Measurements from ENCODE around the gene KCNJ16. TPM values are rescaled to one million over a fixed set of nuclear protein-coding genes. Genes with fewer than 3 reads are reported as not detected.

KCNJ16 gene
- total RNA-seq, 1 experiment from 2014 or later = not detected

DNA sequence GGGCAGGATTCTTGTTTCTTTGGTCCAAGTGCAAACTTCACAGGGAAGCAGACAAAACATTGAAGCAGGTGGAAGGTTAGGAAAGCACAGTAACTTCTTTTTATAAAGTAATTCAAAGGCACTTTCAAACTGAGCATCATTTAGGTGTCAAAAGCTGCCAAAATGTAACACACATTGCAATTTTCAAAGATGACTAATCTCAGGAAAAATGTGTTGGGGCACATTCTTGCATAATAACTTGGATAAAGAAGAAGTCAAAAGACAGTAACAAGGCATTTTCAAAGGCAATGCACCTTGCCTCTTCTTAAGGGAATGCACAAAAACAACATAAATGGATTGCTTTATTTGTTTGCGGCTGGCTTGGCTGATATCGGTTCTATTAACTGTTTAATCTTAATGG lies 97.9 kb downstream of the KCNJ16 start:
- in situ Hi-C loops (cut with HindIII; ENCODE audit: low pct_unique_long_range_greater_than_20kb, low sequenced_read_pairs) = no loop called here

DNA sequence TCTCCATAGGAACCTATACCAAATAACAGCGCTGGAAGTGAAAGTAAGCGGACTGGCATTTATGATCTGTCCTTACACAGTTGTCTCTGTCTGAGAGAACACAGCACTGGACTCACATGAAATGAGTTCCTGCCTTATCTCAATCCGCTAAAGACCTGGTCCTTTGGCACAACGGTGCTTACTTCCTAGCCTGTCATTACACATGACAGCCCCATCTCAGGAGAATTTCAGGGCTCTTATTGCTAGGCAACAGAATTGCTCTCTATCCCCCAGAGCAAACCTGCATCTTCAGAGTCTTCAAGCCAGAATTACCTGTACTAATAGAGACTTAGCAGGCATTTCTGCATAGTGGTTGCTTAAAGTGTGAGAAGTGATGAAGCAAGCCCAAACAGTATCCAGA lies 98.7 kb downstream of the KCNJ16 start:
- intact Hi-C loops (cut with micrococcal nuclease; ENCODE audit: unreplicated experiment) (loop anchor here (10.0 kb wide), 1 partner anchor 381 kb away; no protein-coding TSS in a partner anchor), in situ Hi-C loops (cut with HindIII; ENCODE audit: low pct_unique_long_range_greater_than_20kb, low sequenced_read_pairs) (no loop called here)
- no peaks in the 10 kb centered on the region for H3K36me3 ChIP-seq (ENCODE audit: control insufficient read depth, insufficient read depth, low read length)
- ATAC-seq = no peak
- DNase-seq (ENCODE audit: low read depth, low spot score) = no peak
- H3K27ac ChIP-seq (ENCODE audit: low read length) = no peak overlapping the region
- no peak overlapping the region for H3K4me3 ChIP-seq (ENCODE audit: low read depth in 2 of 2, low read length in 2 of 2)
- BruUV-seq (replicated peaks) = no TSS peak
- H3K9me3 ChIP-seq (ENCODE audit: control insufficient read depth, insufficient read depth, low read depth, low read length) = no peaks in the 10 kb centered on the region
- peaks cover 22% of the 10 kb centered on the region for H3K27me3 ChIP-seq (ENCODE audit: control insufficient read depth, insufficient read depth, low read length)
- POLR2A ChIA-PET = no interaction called here
- TF ChIP-seq TCF7L2 (IDR thresholded peaks at IDR 0.05; ENCODE audit: low read depth, low read length) (no peak), SIN3A (IDR thresholded peaks at IDR 0.05; ENCODE audit: borderline replicate concordance, insufficient read depth, low read depth, low read length) (no peak), POLR2AphosphoS5 (IDR thresholded peaks at IDR 0.05; ENCODE audit: low read depth, low read length) (no peak)
- TF ChIP-seq, protein P1, sequence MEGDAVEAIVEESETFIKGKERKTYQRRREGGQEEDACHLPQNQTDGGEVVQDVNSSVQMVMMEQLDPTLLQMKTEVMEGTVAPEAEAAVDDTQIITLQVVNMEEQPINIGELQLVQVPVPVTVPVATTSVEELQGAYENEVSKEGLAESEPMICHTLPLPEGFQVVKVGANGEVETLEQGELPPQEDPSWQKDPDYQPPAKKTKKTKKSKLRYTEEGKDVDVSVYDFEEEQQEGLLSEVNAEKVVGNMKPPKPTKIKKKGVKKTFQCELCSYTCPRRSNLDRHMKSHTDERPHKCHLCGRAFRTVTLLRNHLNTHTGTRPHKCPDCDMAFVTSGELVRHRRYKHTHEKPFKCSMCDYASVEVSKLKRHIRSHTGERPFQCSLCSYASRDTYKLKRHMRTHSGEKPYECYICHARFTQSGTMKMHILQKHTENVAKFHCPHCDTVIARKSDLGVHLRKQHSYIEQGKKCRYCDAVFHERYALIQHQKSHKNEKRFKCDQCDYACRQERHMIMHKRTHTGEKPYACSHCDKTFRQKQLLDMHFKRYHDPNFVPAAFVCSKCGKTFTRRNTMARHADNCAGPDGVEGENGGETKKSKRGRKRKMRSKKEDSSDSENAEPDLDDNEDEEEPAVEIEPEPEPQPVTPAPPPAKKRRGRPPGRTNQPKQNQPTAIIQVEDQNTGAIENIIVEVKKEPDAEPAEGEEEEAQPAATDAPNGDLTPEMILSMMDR (IDR thresholded peaks at IDR 0.05) = no peak
- CTCF ChIA-PET = no interaction called here
- H3K4me1 ChIP-seq (ENCODE audit: control insufficient read depth, insufficient read depth, low read length) = peaks cover 5% of the 10 kb centered on the region; the same call in 1 of the 2 replicates

More for the DNA sequence above, 97.9 kb downstream of the KCNJ16 start:
- peaks cover 9% of the 10 kb centered on the region; the same call in 1 of the 2 replicates for H3K4me1 ChIP-seq (ENCODE audit: control insufficient read depth, insufficient read depth, low read length)
- BruUV-seq (replicated peaks) = no TSS peak
- peaks cover 22% of the 10 kb centered on the region for H3K27me3 ChIP-seq (ENCODE audit: control insufficient read depth, insufficient read depth, low read length)
- DNase-seq (ENCODE audit: low read depth, low spot score) = no peak
- TF ChIP-seq, protein P2, sequence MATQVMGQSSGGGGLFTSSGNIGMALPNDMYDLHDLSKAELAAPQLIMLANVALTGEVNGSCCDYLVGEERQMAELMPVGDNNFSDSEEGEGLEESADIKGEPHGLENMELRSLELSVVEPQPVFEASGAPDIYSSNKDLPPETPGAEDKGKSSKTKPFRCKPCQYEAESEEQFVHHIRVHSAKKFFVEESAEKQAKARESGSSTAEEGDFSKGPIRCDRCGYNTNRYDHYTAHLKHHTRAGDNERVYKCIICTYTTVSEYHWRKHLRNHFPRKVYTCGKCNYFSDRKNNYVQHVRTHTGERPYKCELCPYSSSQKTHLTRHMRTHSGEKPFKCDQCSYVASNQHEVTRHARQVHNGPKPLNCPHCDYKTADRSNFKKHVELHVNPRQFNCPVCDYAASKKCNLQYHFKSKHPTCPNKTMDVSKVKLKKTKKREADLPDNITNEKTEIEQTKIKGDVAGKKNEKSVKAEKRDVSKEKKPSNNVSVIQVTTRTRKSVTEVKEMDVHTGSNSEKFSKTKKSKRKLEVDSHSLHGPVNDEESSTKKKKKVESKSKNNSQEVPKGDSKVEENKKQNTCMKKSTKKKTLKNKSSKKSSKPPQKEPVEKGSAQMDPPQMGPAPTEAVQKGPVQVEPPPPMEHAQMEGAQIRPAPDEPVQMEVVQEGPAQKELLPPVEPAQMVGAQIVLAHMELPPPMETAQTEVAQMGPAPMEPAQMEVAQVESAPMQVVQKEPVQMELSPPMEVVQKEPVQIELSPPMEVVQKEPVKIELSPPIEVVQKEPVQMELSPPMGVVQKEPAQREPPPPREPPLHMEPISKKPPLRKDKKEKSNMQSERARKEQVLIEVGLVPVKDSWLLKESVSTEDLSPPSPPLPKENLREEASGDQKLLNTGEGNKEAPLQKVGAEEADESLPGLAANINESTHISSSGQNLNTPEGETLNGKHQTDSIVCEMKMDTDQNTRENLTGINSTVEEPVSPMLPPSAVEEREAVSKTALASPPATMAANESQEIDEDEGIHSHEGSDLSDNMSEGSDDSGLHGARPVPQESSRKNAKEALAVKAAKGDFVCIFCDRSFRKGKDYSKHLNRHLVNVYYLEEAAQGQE (IDR thresholded peaks at IDR 0.05; ENCODE audit: insufficient read depth in 1 of 2, low read depth in 2 of 2, low read length in 1 of 2) = no peak
- TF ChIP-seq SIN3A (IDR thresholded peaks at IDR 0.05; ENCODE audit: borderline replicate concordance, insufficient read depth, low read depth, low read length) (no peak), POLR2AphosphoS5 (IDR thresholded peaks at IDR 0.05; ENCODE audit: low read depth, low read length) (no peak), TCF7L2 (IDR thresholded peaks at IDR 0.05; ENCODE audit: low read depth, low read length) (no peak)
- TF ChIP-seq, protein P1 (IDR thresholded peaks at IDR 0.05) = no peak
- POLR2A ChIA-PET = no interaction called here
- H3K9me3 ChIP-seq (ENCODE audit: control insufficient read depth, insufficient read depth, low read depth, low read length) = no peaks in the 10 kb centered on the region
- intact Hi-C loops (cut with micrococcal nuclease; ENCODE audit: unreplicated experiment) = loop anchor here (10.0 kb wide), 1 partner anchor 382 kb away; no protein-coding TSS in a partner anchor
- ATAC-seq = no peak
- no peak overlapping the region for H3K27ac ChIP-seq (ENCODE audit: low read length)
- no peak overlapping the region for H3K4me3 ChIP-seq (ENCODE audit: low read depth in 2 of 2, low read length in 2 of 2)
- no peaks in the 10 kb centered on the region for H3K36me3 ChIP-seq (ENCODE audit: control insufficient read depth, insufficient read depth, low read length)
- CTCF ChIA-PET = no interaction called here
